HK-2 (cell line): ENCODE data around the gene SMG1.
"Not testable (repeated sequence)": the region's sequence is repeated elsewhere in the genome, so short reads cannot be mapped to it uniquely, and the experiment has no call there.

Experiments used
- DNase-seq: peaks from one replicate; pipeline ENCODE4 v3.0.0-alpha.2; 2018; ENCODE audit not compliant: unreplicated experiment

The SMG1 gene

DNA sequence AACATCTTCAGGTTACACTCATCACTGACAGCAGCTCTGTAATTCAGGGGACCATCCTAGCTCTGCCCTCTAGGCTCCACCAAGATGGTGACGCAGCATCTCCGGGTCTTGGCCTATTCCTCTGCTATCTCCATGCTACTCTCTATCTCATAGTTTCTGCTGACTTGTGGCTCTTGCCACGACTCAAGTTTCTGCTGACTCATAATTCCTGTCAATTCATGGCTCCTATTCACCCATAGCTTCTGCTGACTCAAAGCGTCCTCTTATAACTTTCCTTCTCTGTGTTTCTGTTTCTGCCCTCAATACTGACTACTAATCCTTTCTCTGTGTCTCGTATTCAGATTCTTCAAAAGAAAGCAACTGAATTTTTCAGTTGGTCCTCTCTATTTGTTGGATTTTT, 163.5 kb downstream of the SMG1 start:
- DNase-seq = not testable (repeated sequence)

DNA sequence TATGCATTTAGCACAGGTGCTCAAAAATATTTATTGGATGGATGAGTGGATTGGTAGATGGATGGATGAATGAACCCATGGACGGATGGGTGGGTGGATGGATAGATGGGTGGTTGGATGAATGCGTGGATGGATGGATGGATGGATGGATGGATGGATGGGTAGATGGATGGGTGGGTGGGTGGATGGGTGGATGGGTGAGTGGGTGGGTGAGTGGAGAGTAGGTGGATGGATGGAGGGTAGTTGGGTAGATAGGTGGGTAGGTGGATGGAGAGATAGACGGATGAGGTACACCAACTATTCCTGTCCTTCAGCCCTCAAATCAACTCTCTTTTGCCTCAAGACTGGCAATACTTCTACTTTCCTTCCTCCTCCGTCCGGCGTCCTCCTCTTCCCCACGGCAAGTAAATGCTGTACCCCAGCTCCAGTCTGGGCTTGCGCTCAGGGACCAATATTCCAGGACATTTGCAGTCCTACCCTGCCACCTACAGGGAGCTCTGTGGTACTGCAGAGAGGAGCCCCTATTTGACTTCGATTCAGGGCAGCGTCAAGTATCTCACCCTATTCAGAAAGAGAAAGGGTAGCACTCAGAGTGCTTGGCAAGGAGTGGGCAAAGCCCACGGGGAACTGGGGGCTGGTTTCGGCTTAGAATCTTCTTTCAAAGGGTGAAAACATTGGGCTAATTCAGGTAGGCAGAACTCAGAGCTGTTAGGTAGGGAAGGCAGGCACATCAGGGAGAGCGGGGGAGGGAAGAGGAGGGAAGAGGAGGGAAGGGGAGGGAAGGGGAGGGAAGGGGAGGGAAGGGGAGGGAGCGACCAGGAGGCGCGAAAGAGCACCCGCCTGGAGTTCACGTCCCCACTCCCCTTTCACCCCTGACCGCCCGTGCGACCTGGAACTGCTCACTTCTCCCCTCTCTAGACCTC, 166.3 kb downstream of the SMG1 start:
- DNase-seq = not testable (repeated sequence)

DNA sequence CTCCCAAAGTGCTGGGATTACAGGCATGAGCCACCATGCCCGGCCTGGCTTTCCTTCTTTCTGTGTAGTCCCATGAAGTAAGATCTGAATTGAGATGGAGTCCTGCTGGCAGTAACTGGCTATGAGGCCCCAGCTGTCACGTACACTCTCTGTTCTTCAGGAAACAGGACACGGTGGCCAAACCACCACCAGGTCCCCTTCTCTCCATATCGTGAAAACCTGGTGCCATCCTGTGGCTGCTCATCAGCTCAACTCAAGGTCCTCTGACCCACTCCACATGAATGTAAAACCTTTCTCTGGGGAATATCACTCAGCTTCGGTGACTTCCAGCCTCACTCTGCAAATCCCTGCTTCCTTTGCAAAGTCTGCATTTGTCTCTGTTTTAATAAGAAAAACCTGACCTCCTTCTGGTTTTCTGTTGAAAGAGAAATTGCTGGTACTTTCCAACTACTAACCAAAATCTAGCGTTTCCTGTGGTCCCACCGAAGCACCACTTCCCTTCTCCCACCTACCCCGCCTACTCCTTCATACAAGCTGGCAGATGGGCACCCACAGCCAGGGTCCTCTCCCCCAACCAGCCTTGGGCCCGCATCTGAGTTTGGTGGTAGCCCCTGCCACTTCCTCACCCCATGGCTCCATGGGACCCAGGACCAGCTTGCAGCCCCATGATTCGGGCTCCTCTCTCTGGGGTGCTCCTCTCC, 168.1 kb downstream of the SMG1 start:
- DNase-seq = not testable (repeated sequence)

DNA sequence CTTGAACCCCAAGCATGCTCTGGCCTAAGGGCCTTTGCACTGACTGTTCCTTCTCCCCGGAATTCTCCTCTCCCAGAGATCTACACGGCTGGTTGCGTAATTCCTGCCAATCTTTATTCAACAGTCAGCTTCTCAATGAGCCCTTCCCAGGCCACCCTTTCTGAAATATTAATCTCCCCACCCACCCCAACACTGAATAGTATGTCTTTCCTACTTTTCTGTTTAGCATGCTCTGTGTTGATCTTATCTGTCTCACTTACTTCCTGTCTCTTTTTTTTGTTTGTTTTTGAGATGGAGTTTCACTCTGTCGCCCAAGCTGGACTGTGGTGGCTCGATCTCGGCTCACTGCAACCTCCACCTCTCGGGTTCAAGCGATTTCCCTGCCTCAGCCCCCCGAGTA, 169.6 kb downstream of the SMG1 start:
- not testable (repeated sequence) for DNase-seq
